ENCODE results near the gene PLA1A. TPM values are rescaled to one million over a fixed set of nuclear protein-coding genes. Genes with fewer than 3 reads are reported as not detected.
"Not testable (repeated sequence)": the region's sequence is repeated elsewhere in the genome, so short reads cannot be mapped to it uniquely, and the experiment has no call there.

PLA1A gene
- total RNA-seq, 1 donor: not detected

GRCh38 chr3:119575507-119575906 lies 22.2 kb upstream of the PLA1A start:
- no peak for DNase-seq (ENCODE audit: low read depth in 2 of 3, low spot score in 2 of 3)

GRCh38 chr3:119579366-119580066 lies 18.2 kb upstream of the PLA1A start, which contains the start of gene ADPRH:
ADPRH (plus strand) TSS chr3:119579492; CDS start chr3:119582170, 2,678 bp downstream.
- peak in 2 of 3 donors; percentile 65 to 68 for DNase-seq (ENCODE audit: low read depth in 2 of 3, low spot score in 2 of 3)

- peak in 2 of 3 donors; percentile 42 to 71 for DNase-seq (ENCODE audit: low read depth in 2 of 3, low spot score in 2 of 3)
These were observed 17.5 kb upstream of the PLA1A start for GRCh38 chr3:119580067-119580760.

GRCh38 chr3:119582178-119582577 lies 15.5 kb upstream of the PLA1A start:
- no peak for DNase-seq (ENCODE audit: low read depth in 2 of 3, low spot score in 2 of 3)

- no peak for DNase-seq (ENCODE audit: low read depth in 2 of 3, low spot score in 2 of 3)
These were observed 12.5 kb upstream of the PLA1A start for GRCh38 chr3:119585208-119585607.

GRCh38 chr3:119585856-119586570 lies 11.7 kb upstream of the PLA1A start:
- no peak for DNase-seq (ENCODE audit: low read depth in 2 of 3, low spot score in 2 of 3)

GRCh38 chr3:119586733-119587172 lies 10.9 kb upstream of the PLA1A start:
- no peak for DNase-seq (ENCODE audit: low read depth in 2 of 3, low spot score in 2 of 3)

- no peak for DNase-seq (ENCODE audit: low read depth in 2 of 3, low spot score in 2 of 3)
These were observed 9.6 kb upstream of the PLA1A start for GRCh38 chr3:119588112-119588511.

GRCh38 chr3:119589102-119589773 lies 8.4 kb upstream of the PLA1A start:
- DNase-seq (ENCODE audit: low read depth in 2 of 3, low spot score in 2 of 3): no peak

- DNase-seq (ENCODE audit: low read depth in 2 of 3, low spot score in 2 of 3): no peak
These were observed 7.0 kb upstream of the PLA1A start for GRCh38 chr3:119590706-119591105.

GRCh38 chr3:119592861-119593260 lies 4.8 kb upstream of the PLA1A start:
- DNase-seq (ENCODE audit: low read depth in 2 of 3, low spot score in 2 of 3): no peak

- DNase-seq (ENCODE audit: low read depth in 2 of 3, low spot score in 2 of 3): no peak
These were observed 3.6 kb upstream of the PLA1A start for GRCh38 chr3:119594066-119594465.

GRCh38 chr3:119594929-119595328 lies 2.8 kb upstream of the PLA1A start:
- not testable (repeated sequence) for DNase-seq (ENCODE audit: low read depth in 2 of 3, low spot score in 2 of 3)

GRCh38 chr3:119595639-119596334 lies 1.9 kb upstream of the PLA1A start:
- DNase-seq (ENCODE audit: low read depth in 2 of 3, low spot score in 2 of 3): no peak

GRCh38 chr3:119596398-119596797 lies 1.3 kb upstream of the PLA1A start:
- no peak for DNase-seq (ENCODE audit: low read depth in 2 of 3, low spot score in 2 of 3)

- no peak for DNase-seq (ENCODE audit: low read depth in 2 of 3, low spot score in 2 of 3)
These were observed 869 bp downstream of the PLA1A start for GRCh38 chr3:119598410-119599098.

- no peak for DNase-seq (ENCODE audit: low read depth in 2 of 3, low spot score in 2 of 3)
These were observed 2.0 kb downstream of the PLA1A start for GRCh38 chr3:119599558-119600174.

GRCh38 chr3:119600732-119601131 lies 3.0 kb downstream of the PLA1A start:
- DNase-seq (ENCODE audit: low read depth in 2 of 3, low spot score in 2 of 3): peak in 2 of 3 donors; percentile 30 to 39

GRCh38 chr3:119601154-119601553 lies 3.5 kb downstream of the PLA1A start:
- DNase-seq (ENCODE audit: low read depth in 2 of 3, low spot score in 2 of 3): no peak

Measured in hematopoietic multipotent progenitor cell (in vitro differentiated cells).